OCI-LY3 (cell line): Measurements from ENCODE around the gene HADH.

ENCODE experiments used
- H2AFZ ChIP-seq: fragments of 200-600, 300-600 bp; shearing (Covaris generic); 2 replicates; pipeline ENCODE4 v1.6.0; 2014; ENCODE audit warnings: antibody characterized with exemption, low read depth, low read length
- H3K27ac ChIP-seq: fragments of 200-600, 300-600 bp; sonication (generic); 2 replicates; pipeline ENCODE4 v1.5.1; 2014; ENCODE audit warnings: mild to moderate bottlenecking, low read length, moderate library complexity, mixed read lengths
- H3K27me3 ChIP-seq: fragments of 200-600, 300-600 bp; sonication (generic); 2 replicates; pipeline ENCODE4 v1.6.1; 2014; ENCODE audit warnings: low read depth, low read length, mixed read lengths
- H3K36me3 ChIP-seq: fragments of 200-600, 300-600 bp; sonication (generic); replicated peaks from 2 replicates; pipeline ENCODE3; 2014; ENCODE audit warnings: low read depth, low read length, mixed read lengths
- H3K4me1 ChIP-seq: fragments of 300-600, 200-600 bp; sonication (generic); 2 replicates; pipeline ENCODE4 v1.6.1; 2014; ENCODE audit warnings: low read length, mixed read lengths
- H3K4me2 ChIP-seq: fragments of 200-600, 300-600 bp; sonication (generic); 2 replicates; pipeline ENCODE4 v1.6.1; 2014; ENCODE audit warnings: low read length, mixed read lengths
- H3K4me3 ChIP-seq: fragments of 300-600, 200-600 bp; sonication (generic); 2 replicates; pipeline ENCODE4 v1.5.1; 2014; ENCODE audit warnings: antibody characterized with exemption, mild to moderate bottlenecking, low read length, moderate library complexity
- H3K79me2 ChIP-seq: fragments of 300-600, 200-600 bp; shearing (Covaris generic); 2 replicates; pipeline ENCODE4 v1.6.1; 2014; ENCODE audit warnings: mild to moderate bottlenecking, low read length, mixed read lengths
- H3K9ac ChIP-seq: fragments of 300-600, 200-600 bp; shearing (Covaris generic); 2 replicates; pipeline ENCODE4 v1.6.0; 2014; ENCODE audit warnings: mild to moderate bottlenecking, low read length, moderate library complexity
- H3K9me3 ChIP-seq: fragments of 200-600, 300-600 bp; shearing (Covaris generic); 2 replicates; pipeline ENCODE4 v1.6.1; 2014; ENCODE audit warnings: low read length, mixed read lengths; ENCODE audit not compliant: insufficient read depth
- H4K20me1 ChIP-seq: fragments of 200-600, 300-600 bp; sonication (generic); 2 replicates; pipeline ENCODE4 v1.6.1; 2016; ENCODE audit warnings: low read length, mixed read lengths; ENCODE audit not compliant: insufficient read depth
- CTCF ChIP-seq: fragments of 200-600, 300-600 bp; sonication (generic); IDR thresholded peaks from 2 replicates; pipeline ENCODE4 v1.5.1; 2014; ENCODE audit warnings: antibody characterized with exemption, low read length, low read depth
- EZH2phosphoT487 ChIP-seq: fragments of 200-600 bp; shearing (Covaris generic); IDR thresholded peaks from 2 replicates; pipeline ENCODE4 v1.6.1; 2018; ENCODE audit warnings: antibody characterized with exemption, mixed run types, low read depth

Gene HADH

GRCh38 chr4:108013955-108014354 lies 24.3 kb downstream of the HADH start:
- Histone ChIP-seq H3K79me2 (peaks cover 2% of the 10 kb centered on the region), H4K20me1 (no peaks in the 10 kb centered on the region), H3K9me3 (no peaks in the 10 kb centered on the region), H3K4me2 (no peak overlapping the region), H3K36me3 (peaks cover 22% of the 10 kb centered on the region), H3K4me1 (no peaks in the 10 kb centered on the region), H3K27ac (no peak overlapping the region), H3K4me3 (no peak overlapping the region), H3K9ac (no peak overlapping the region), H3K27me3 (no peaks in the 10 kb centered on the region), H2AFZ (no peak overlapping the region)
- TF ChIP-seq CTCF (no peak), EZH2phosphoT487 (no peak)

GRCh38 chr4:108018040-108018883 lies 28.6 kb downstream of the HADH start:
- Histone ChIP-seq H3K4me3 (no peak overlapping the region), H3K79me2 (no peaks in the 10 kb centered on the region), H3K9ac (no peak overlapping the region), H3K27ac (no peak overlapping the region), H3K4me1 (no peaks in the 10 kb centered on the region), H4K20me1 (no peaks in the 10 kb centered on the region), H3K36me3 (peaks cover 38% of the 10 kb centered on the region), H3K27me3 (no peaks in the 10 kb centered on the region), H2AFZ (no peak overlapping the region), H3K9me3 (no peaks in the 10 kb centered on the region), H3K4me2 (no peak overlapping the region)
- peak; percentile 89 for TF ChIP-seq CTCF
- no peak for TF ChIP-seq EZH2phosphoT487

GRCh38 chr4:108018884-108019187 lies 29.1 kb downstream of the HADH start:
- H3K4me3 ChIP-seq: no peak overlapping the region
- no peaks in the 10 kb centered on the region for H3K9me3 ChIP-seq
- no peaks in the 10 kb centered on the region for H4K20me1 ChIP-seq
- no peaks in the 10 kb centered on the region for H3K79me2 ChIP-seq
- H2AFZ ChIP-seq: no peak overlapping the region
- TF ChIP-seq CTCF (no peak), EZH2phosphoT487 (no peak)
- H3K4me2 ChIP-seq: no peak overlapping the region
- H3K9ac ChIP-seq: no peak overlapping the region
- H3K36me3 ChIP-seq: peaks cover 44% of the 10 kb centered on the region
- no peak overlapping the region for H3K27ac ChIP-seq
- no peaks in the 10 kb centered on the region for H3K27me3 ChIP-seq
- no peaks in the 10 kb centered on the region for H3K4me1 ChIP-seq

GRCh38 chr4:108024085-108024877 lies 34.6 kb downstream of the HADH start:
- Histone ChIP-seq H3K9ac (no peak overlapping the region), H3K4me3 (no peak overlapping the region), H3K79me2 (no peaks in the 10 kb centered on the region), H3K27ac (no peak overlapping the region), H4K20me1 (no peaks in the 10 kb centered on the region), H3K27me3 (no peaks in the 10 kb centered on the region), H3K9me3 (no peaks in the 10 kb centered on the region), H3K4me1 (no peaks in the 10 kb centered on the region), H3K36me3 (peaks cover 61% of the 10 kb centered on the region), H3K4me2 (no peak overlapping the region), H2AFZ (no peak overlapping the region)
- TF ChIP-seq EZH2phosphoT487 (no peak), CTCF (no peak)
